ENCODE results near the gene S100A13. TPM values are rescaled to one million over a fixed set of nuclear protein-coding genes. Genes with fewer than 3 reads are reported as not detected.

S100A13 gene
- total RNA-seq, 5 donors from 2014 or later (not counting 1 experiment from before 2014, with no cell fraction given) = 4.0 to 5.3 (median 4.2) TPM

GRCh38 chr1:153573351-153573750 lies 54.0 kb downstream of the S100A13 start:
- peaks cover 13 to 18% of the 10 kb centered on the region in 2 donors for H3K27me3 Mint-ChIP-seq
- peaks cover 6 to 18% (median 14%) of the 10 kb centered on the region in 3 donors for H3K4me1 Mint-ChIP-seq
- no peak overlapping the region for H3K27ac ChIP-seq (ENCODE audit: low read length)
- H3K27ac Mint-ChIP-seq = no peak overlapping the region
- no peaks in the 10 kb centered on the region for H3K9me3 Mint-ChIP-seq
- H3K36me3 Mint-ChIP-seq = no peaks in the 10 kb centered on the region
- H3K36me3 ChIP-seq (ENCODE audit: control insufficient read depth in 2 of 2, extremely low read depth in 1 of 2, insufficient read depth in 1 of 2, low read length in 1 of 2) = no peaks in the 10 kb centered on the region
- no peak overlapping the region for H3K4me3 Mint-ChIP-seq
- no peak for DNase-seq
- peaks cover 0 to 6% of the 10 kb centered on the region in 2 experiments for H3K4me1 ChIP-seq (ENCODE audit: control insufficient read depth in 1 of 2, extremely low read depth in 1 of 2, insufficient read depth in 2 of 2, low read length in 2 of 2)
- WGBS (ENCODE audit: insufficient coverage) = no CpG with 5 or more reads among the region's 3 CpGs
- H3K4me3 ChIP-seq (ENCODE audit: control insufficient read depth in 1 of 2, extremely low read depth in 1 of 2, low read length in 1 of 2) = no peak overlapping the region
- ChIA-PET POLR2A (interaction anchor here in 1 of 2 donors (0.7 kb wide), 1 partner anchor 17 kb away, joined by 8 read pairs; no protein-coding TSS in a partner anchor), CTCF (interaction anchor here (1.7 to 2.2 kb wide), 2 partner anchors 42 to 63 kb away, joined by 6 to 13 read pairs; no protein-coding TSS in a partner anchor)
- ATAC-seq (replicated peaks in 1 of 4) = no peak
- no peaks in the 10 kb centered on the region for H3K9me3 ChIP-seq
- H3K27me3 ChIP-seq (replicated peaks in 1 of 2; ENCODE audit: control insufficient read depth in 2 of 2, extremely low read depth in 1 of 2, insufficient read depth in 2 of 2, low read length in 1 of 2) = peaks cover 0 to 26% of the 10 kb centered on the region in 2 experiments

- CTCF ChIA-PET = interaction anchor here (1.2 to 2.2 kb wide), 8 partner anchors 14 to 178 kb away, joined by 3 to 13 read pairs (median 4); partner anchors contain the start of gene S100A6 (in 1 of the 2)
- peak overlapping the region; percentile 34 to 43 for H3K27ac Mint-ChIP-seq
- ATAC-seq (replicated peaks in 1 of 4) (peak; percentile 68 to 87 (median 76)), DNase-seq (peak in 30 of 35 experiments; percentile 12 to 60 (median 34))
- peaks cover 0 to 22% of the 10 kb centered on the region in 2 experiments for H3K27me3 ChIP-seq (replicated peaks in 1 of 2; ENCODE audit: control insufficient read depth in 2 of 2, extremely low read depth in 1 of 2, insufficient read depth in 2 of 2, low read length in 1 of 2)
- POLR2A ChIA-PET = no interaction called here
- H3K4me3 Mint-ChIP-seq = no peak overlapping the region
- peaks cover 12 to 24% (median 22%) of the 10 kb centered on the region in 3 donors for H3K4me1 Mint-ChIP-seq
- no peak overlapping the region for H3K4me3 ChIP-seq (ENCODE audit: control insufficient read depth in 1 of 2, extremely low read depth in 1 of 2, low read length in 1 of 2)
- no peaks in the 10 kb centered on the region for H3K36me3 ChIP-seq (ENCODE audit: control insufficient read depth in 2 of 2, extremely low read depth in 1 of 2, insufficient read depth in 1 of 2, low read length in 1 of 2)
- H3K9me3 ChIP-seq = no peaks in the 10 kb centered on the region
- peaks cover 5 to 10% of the 10 kb centered on the region in 2 donors for H3K27me3 Mint-ChIP-seq
- H3K4me1 ChIP-seq (ENCODE audit: control insufficient read depth in 1 of 2, extremely low read depth in 1 of 2, insufficient read depth in 2 of 2, low read length in 2 of 2) = peaks cover 0 to 13% of the 10 kb centered on the region in 2 experiments
- H3K36me3 Mint-ChIP-seq = no peaks in the 10 kb centered on the region
- WGBS (ENCODE audit: insufficient coverage) = 27% methylated on average over 3 of the region's 3 CpGs
- H3K9me3 Mint-ChIP-seq = no peaks in the 10 kb centered on the region
- no peak overlapping the region for H3K27ac ChIP-seq (ENCODE audit: low read length)
Observed at GRCh38 chr1:153572569-153573015, 54.7 kb downstream of the S100A13 start.

GRCh38 chr1:153571706-153572105 lies 55.6 kb downstream of the S100A13 start:
- Mint-ChIP-seq H3K27me3 (peaks cover 2 to 3% of the 10 kb centered on the region in 2 donors), H3K9me3 (no peaks in the 10 kb centered on the region), H3K4me1 (peaks cover 16 to 31% (median 28%) of the 10 kb centered on the region in 3 donors), H3K36me3 (no peaks in the 10 kb centered on the region), H3K4me3 (no peak overlapping the region), H3K27ac (no peak overlapping the region)
- H3K4me3 ChIP-seq (ENCODE audit: control insufficient read depth in 1 of 2, extremely low read depth in 1 of 2, low read length in 1 of 2) = no peak overlapping the region
- DNase-seq (no peak), ATAC-seq (replicated peaks in 1 of 4) (no peak)
- no peaks in the 10 kb centered on the region for H3K9me3 ChIP-seq
- 94% methylated on average over 2 of the region's 7 CpGs for WGBS (ENCODE audit: insufficient coverage)
- no peak overlapping the region for H3K27ac ChIP-seq (ENCODE audit: low read length)
- ChIA-PET CTCF (interaction anchor here (0.8 to 4.3 kb wide), 10 partner anchors 32 to 179 kb away, joined by 3 to 27 read pairs (median 6); partner anchors contain the start of gene S100A6 (in 1 of the 2)), POLR2A (interaction anchor here in 1 of 2 donors (0.7 kb wide), 1 partner anchor 1187 kb away, joined by 6 read pairs; no protein-coding TSS in a partner anchor)
- H3K36me3 ChIP-seq (ENCODE audit: control insufficient read depth in 2 of 2, extremely low read depth in 1 of 2, insufficient read depth in 1 of 2, low read length in 1 of 2) = no peaks in the 10 kb centered on the region
- peaks cover 2 to 22% of the 10 kb centered on the region in 2 experiments for H3K4me1 ChIP-seq (ENCODE audit: control insufficient read depth in 1 of 2, extremely low read depth in 1 of 2, insufficient read depth in 2 of 2, low read length in 2 of 2)
- peaks cover 0 to 13% of the 10 kb centered on the region in 2 experiments for H3K27me3 ChIP-seq (replicated peaks in 1 of 2; ENCODE audit: control insufficient read depth in 2 of 2, extremely low read depth in 1 of 2, insufficient read depth in 2 of 2, low read length in 1 of 2)

DNA sequence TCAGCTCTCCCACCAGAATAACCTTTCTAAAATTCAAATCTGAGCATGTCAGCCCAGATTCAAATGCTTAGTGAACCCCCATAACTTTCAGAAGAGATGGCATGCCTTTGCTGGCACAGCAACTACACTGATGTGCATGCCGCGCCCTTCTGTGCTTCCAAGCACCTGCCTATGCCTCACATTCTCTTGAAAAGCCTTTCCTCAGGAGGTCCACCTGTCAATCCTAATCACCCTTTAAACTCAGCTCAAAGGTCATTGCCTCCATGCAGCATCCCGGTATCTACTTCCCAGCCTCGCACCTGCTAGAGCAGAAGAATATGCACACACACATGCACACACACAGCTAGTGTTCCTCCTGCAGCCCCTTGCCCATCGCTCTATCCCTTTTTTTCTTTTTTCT lies 56.4 kb downstream of the S100A13 start:
- H3K27ac ChIP-seq (ENCODE audit: low read length) = no peak overlapping the region
- Mint-ChIP-seq H3K36me3 (no peaks in the 10 kb centered on the region), H3K27me3 (peaks cover 0 to 3% of the 10 kb centered on the region in 2 donors), H3K9me3 (no peaks in the 10 kb centered on the region), H3K4me3 (no peak overlapping the region), H3K4me1 (peaks cover 24 to 38% (median 35%) of the 10 kb centered on the region in 3 donors), H3K27ac (no peak overlapping the region)
- POLR2A ChIA-PET = interaction anchor here (0.6 to 1.1 kb wide), 4 partner anchors 39 to 1188 kb away, joined by 3 to 11 read pairs (median 5); no protein-coding TSS in a partner anchor
- H3K4me1 ChIP-seq (ENCODE audit: control insufficient read depth in 1 of 2, extremely low read depth in 1 of 2, insufficient read depth in 2 of 2, low read length in 2 of 2) = peaks cover 4 to 30% of the 10 kb centered on the region in 2 experiments
- no peak for DNase-seq
- H3K4me3 ChIP-seq (ENCODE audit: control insufficient read depth in 1 of 2, extremely low read depth in 1 of 2, low read length in 1 of 2) = no peak overlapping the region
- H3K36me3 ChIP-seq (ENCODE audit: control insufficient read depth in 2 of 2, extremely low read depth in 1 of 2, insufficient read depth in 1 of 2, low read length in 1 of 2) = no peaks in the 10 kb centered on the region
- H3K27me3 ChIP-seq (replicated peaks in 1 of 2; ENCODE audit: control insufficient read depth in 2 of 2, extremely low read depth in 1 of 2, insufficient read depth in 2 of 2, low read length in 1 of 2) = peaks cover 0 to 7% of the 10 kb centered on the region in 2 experiments
- ATAC-seq (replicated peaks in 1 of 4) = no peak
- WGBS (ENCODE audit: insufficient coverage) = 97% methylated on average over 3 of the region's 5 CpGs
- no peaks in the 10 kb centered on the region for H3K9me3 ChIP-seq
- CTCF ChIA-PET = interaction anchor here (0.8 to 4.3 kb wide), 6 partner anchors 26 to 61 kb away, joined by 3 to 36 read pairs (median 12); no protein-coding TSS in a partner anchor

GRCh38 chr1:153569465-153569864 lies 57.8 kb downstream of the S100A13 start:
- CTCF ChIA-PET = interaction anchor here (0.5 to 4.3 kb wide), 9 partner anchors 13 to 59 kb away, joined by 3 to 36 read pairs (median 3); no protein-coding TSS in a partner anchor
- H3K4me1 Mint-ChIP-seq = peaks cover 32 to 44% (median 39%) of the 10 kb centered on the region in 3 donors
- no peak overlapping the region for H3K4me3 Mint-ChIP-seq
- H3K27ac ChIP-seq (ENCODE audit: low read length) = no peak overlapping the region
- POLR2A ChIA-PET = interaction anchor here in 1 of 2 donors (1.8 kb wide), 1 partner anchor 37 kb away, joined by 7 read pairs; no protein-coding TSS in a partner anchor
- peaks cover 0 to 3% of the 10 kb centered on the region in 2 donors for H3K27me3 Mint-ChIP-seq
- DNase-seq (no peak), ATAC-seq (replicated peaks in 1 of 4) (no peak)
- H3K9me3 Mint-ChIP-seq = no peaks in the 10 kb centered on the region
- H3K27ac Mint-ChIP-seq = no peak overlapping the region
- no peaks in the 10 kb centered on the region for H3K36me3 Mint-ChIP-seq
- H3K36me3 ChIP-seq (ENCODE audit: control insufficient read depth in 2 of 2, extremely low read depth in 1 of 2, insufficient read depth in 1 of 2, low read length in 1 of 2) = no peaks in the 10 kb centered on the region
- peaks cover 4 to 37% of the 10 kb centered on the region in 2 experiments for H3K4me1 ChIP-seq (ENCODE audit: control insufficient read depth in 1 of 2, extremely low read depth in 1 of 2, insufficient read depth in 2 of 2, low read length in 2 of 2)
- WGBS (ENCODE audit: insufficient coverage) = 76% methylated on average over 5 of the region's 8 CpGs
- H3K27me3 ChIP-seq (replicated peaks in 1 of 2; ENCODE audit: control insufficient read depth in 2 of 2, extremely low read depth in 1 of 2, insufficient read depth in 2 of 2, low read length in 1 of 2) = peaks cover 0 to 7% of the 10 kb centered on the region in 2 experiments
- H3K4me3 ChIP-seq (ENCODE audit: control insufficient read depth in 1 of 2, extremely low read depth in 1 of 2, low read length in 1 of 2) = no peak overlapping the region
- no peaks in the 10 kb centered on the region for H3K9me3 ChIP-seq
